Measurements from ENCODE around the gene LCAT. TPM values are rescaled to one million over a fixed set of nuclear protein-coding genes. Genes with fewer than 3 reads are reported as not detected.

LCAT gene
- total RNA-seq, 6 experiments from 2014 or later, result 29.4 to 207 (median 137) TPM

GRCh38 chr16:67930678-67931211 lies 13.2 kb downstream of the LCAT start:
- H3K4me1 ChIP-seq, result peaks cover 0 to 8% (median 3%) of the 10 kb centered on the region in 4 donors
- no peak overlapping the region for H3K4me3 ChIP-seq
- no peaks in the 10 kb centered on the region for H3K9me3 ChIP-seq
- WGBS (ENCODE audit: insufficient coverage, low coverage, low lambda C conversion rate, missing lambda C conversion rate), result 89% methylated on average over 7 of the region's 17 CpGs
- H3K27ac ChIP-seq, result no peak overlapping the region
- DNase-seq, result no peak
- no peaks in the 10 kb centered on the region for H3K27me3 ChIP-seq
- TF ChIP-seq CTCF (IDR thresholded peaks at IDR 0.05) (no peak), POLR2A (IDR thresholded peaks at IDR 0.05) (no peak)
- intact Hi-C loops (cut with DNase I), result no loop called here
- H3K36me3 ChIP-seq, result peaks cover 0 to 4% (median 1%) of the 10 kb centered on the region in 4 donors
- no peak for ATAC-seq

GRCh38 chr16:67930191-67930590 lies 13.7 kb downstream of the LCAT start:
- Histone ChIP-seq H3K9me3 (no peaks in the 10 kb centered on the region), H3K4me1 (peaks cover 0 to 5% (median 2%) of the 10 kb centered on the region in 4 donors), H3K4me3 (no peak overlapping the region), H3K36me3 (peaks cover 0 to 4% (median 1%) of the 10 kb centered on the region in 4 donors), H3K27ac (no peak overlapping the region), H3K27me3 (no peaks in the 10 kb centered on the region)
- DNase-seq (no peak), ATAC-seq (no peak)
- intact Hi-C loops (cut with DNase I), result no loop called here
- WGBS (ENCODE audit: insufficient coverage, low coverage, low lambda C conversion rate, missing lambda C conversion rate), result 87% methylated on average over 9 of the region's 14 CpGs
- TF ChIP-seq POLR2A (IDR thresholded peaks at IDR 0.05) (no peak), CTCF (IDR thresholded peaks at IDR 0.05) (no peak)

GRCh38 chr16:67928561-67929364 lies 15.2 kb downstream of the LCAT start:
- peak; percentile 76 to 83 (median 77) for DNase-seq
- H3K36me3 ChIP-seq, result peaks cover 0 to 3% (median 0%) of the 10 kb centered on the region in 4 donors
- no peaks in the 10 kb centered on the region for H3K4me1 ChIP-seq
- H3K4me3 ChIP-seq, result no peak overlapping the region
- intact Hi-C loops (cut with DNase I), result loop anchor here (5.0 to 10.0 kb wide), 3 partner anchors 41 to 104 kb away; partner anchors contain the start of gene NRN1L (in 1 of the 2)
- peak; percentile 81 to 88 (median 84) for ATAC-seq
- 30% methylated on average over 7 of the region's 16 CpGs for WGBS (ENCODE audit: insufficient coverage, low coverage, low lambda C conversion rate, missing lambda C conversion rate)
- no peaks in the 10 kb centered on the region for H3K27me3 ChIP-seq
- no peak for TF ChIP-seq POLR2A (IDR thresholded peaks at IDR 0.05)
- peak; percentile 83 to 91 (median 88) for TF ChIP-seq CTCF (IDR thresholded peaks at IDR 0.05)
- H3K27ac ChIP-seq, result no peak overlapping the region
- H3K9me3 ChIP-seq, result no peaks in the 10 kb centered on the region

- DNase-seq, result no peak
- intact Hi-C loops (cut with DNase I), result loop anchor here (5.0 to 10.0 kb wide), 3 partner anchors 41 to 103 kb away; partner anchors contain the start of gene NRN1L (in 1 of the 2)
- TF ChIP-seq POLR2A (IDR thresholded peaks at IDR 0.05) (no peak), CTCF (IDR thresholded peaks at IDR 0.05) (no peak)
- Histone ChIP-seq H3K27me3 (no peaks in the 10 kb centered on the region), H3K9me3 (no peaks in the 10 kb centered on the region), H3K36me3 (peaks cover 0 to 3% (median 0%) of the 10 kb centered on the region in 4 donors), H3K27ac (no peak overlapping the region), H3K4me1 (no peaks in the 10 kb centered on the region), H3K4me3 (no peak overlapping the region)
- no CpG with 5 or more reads among the region's 7 CpGs for WGBS (ENCODE audit: insufficient coverage, low coverage, low lambda C conversion rate, missing lambda C conversion rate)
- peak in 1 of 4 donors; percentile 5 for ATAC-seq
Observed at GRCh38 chr16:67928147-67928546, 15.8 kb downstream of the LCAT start.

Data from right lobe of liver (tissue), 6 donors.